Activated B cell treated with CpG ODN at 0.5 μM for 24 hours (primary cell): ENCODE results near the gene AXDND1. TPM values are rescaled to one million over a fixed set of nuclear protein-coding genes. Genes with fewer than 3 reads are reported as not detected.
"Not testable (repeated sequence)": the region's sequence is repeated elsewhere in the genome, so short reads cannot be mapped to it uniquely, and the experiment has no call there.

ENCODE experiments used
- ATAC-seq: fragments of 200-7000 bp; cut with Tn5 transposase; one replicate; pipeline ENCODE4 v1.10.0; 2021; ENCODE audit warnings: low read depth, mild to moderate bottlenecking, moderate library complexity
- CTCF ChIA-PET: fragments of 350-600 bp; sonication (Branson Sonifier 250); formaldehyde crosslinking; loops from one replicate; lab custom pipeline; 2021; ENCODE audit warnings: antibody characterized with exemption; lab: Charles Lee
- POLR2A ChIA-PET: fragments of 350-600 bp; sonication (Branson Sonifier 250); formaldehyde crosslinking; loops from one replicate; lab custom pipeline; 2021; ENCODE audit warnings: antibody characterized with exemption; lab: Charles Lee
- DNase-seq: peaks from one replicate; pipeline ENCODE4 v3.0.0; 2022
- H3K27ac Mint-ChIP-seq: one replicate; pipeline ENCODE4 v1.8.0; 2020; ENCODE audit warnings: mixed read lengths
- H3K27me3 Mint-ChIP-seq: one replicate; pipeline ENCODE4 v1.8.0; 2021; ENCODE audit warnings: mixed read lengths
- H3K36me3 Mint-ChIP-seq: one replicate; pipeline ENCODE4 v1.8.0; 2021; ENCODE audit warnings: low read depth, mixed read lengths
- H3K4me1 Mint-ChIP-seq: one replicate; pipeline ENCODE4 v1.8.0; 2021; ENCODE audit warnings: mixed read lengths
- H3K4me3 Mint-ChIP-seq: one replicate; pipeline ENCODE4 v1.8.0; 2020; ENCODE audit warnings: mild to moderate bottlenecking, mixed read lengths
- H3K9me3 Mint-ChIP-seq: one replicate; pipeline ENCODE4 v1.8.0; 2020; ENCODE audit warnings: mixed read lengths
- intact Hi-C: fragments of 100-400 bp; cut with micrococcal nuclease; formaldehyde crosslinking; loops from one replicate; pipeline ENCODE4 v1.15.1; 2024
- total RNA-seq: library from RNA; stranded (reverse); gene quantifications from 2 replicates; pipeline ENCODE4 v1.2.3, GENCODE V29; 2022
- TF ChIP-seq, protein P1 (sequence below): fragments of 200-600 bp; IDR thresholded peaks from one replicate; pipeline ENCODE4 v1.8.0; 2022; ENCODE audit warnings: antibody characterized with exemption, mild to moderate bottlenecking

AXDND1 gene
- total RNA-seq, 1 donor from 2014 or later = 0.75 TPM

DNA sequence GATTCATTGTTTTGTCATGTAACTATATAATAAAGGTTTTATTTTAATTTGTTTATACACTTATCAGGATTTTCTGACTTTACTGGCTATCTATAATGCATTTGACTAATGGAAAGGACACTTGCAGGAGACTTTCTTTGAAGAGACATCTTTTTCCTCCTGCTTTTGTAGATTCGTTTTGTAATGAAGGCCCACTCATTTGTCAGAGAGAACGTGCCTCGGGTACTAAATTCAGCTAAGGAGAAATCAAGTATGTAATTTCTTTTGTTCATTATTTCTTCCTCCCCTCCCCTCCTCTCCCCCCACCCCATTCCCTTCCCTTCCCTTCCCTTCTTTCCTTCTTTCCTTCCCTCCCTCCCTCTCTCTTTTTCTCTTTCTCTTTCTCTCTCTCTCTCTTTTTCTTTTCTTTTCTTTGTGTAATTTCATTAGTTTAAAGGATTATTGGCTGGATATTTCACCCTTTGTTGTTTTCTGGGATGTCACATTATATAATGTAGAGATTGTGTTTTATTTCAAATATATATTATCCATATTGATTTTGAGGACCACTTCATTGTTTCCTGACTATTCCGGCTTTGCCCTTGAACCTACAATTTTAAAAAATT, 23.7 kb upstream of the AXDND1 start:
- Mint-ChIP-seq H3K27me3 (no peaks in the 10 kb centered on the region), H3K36me3 (peaks cover 59% of the 10 kb centered on the region), H3K4me3 (no peak overlapping the region), H3K4me1 (peaks cover 11% of the 10 kb centered on the region), H3K9me3 (no peaks in the 10 kb centered on the region), H3K27ac (no peak overlapping the region)
- TF ChIP-seq, protein P1, sequence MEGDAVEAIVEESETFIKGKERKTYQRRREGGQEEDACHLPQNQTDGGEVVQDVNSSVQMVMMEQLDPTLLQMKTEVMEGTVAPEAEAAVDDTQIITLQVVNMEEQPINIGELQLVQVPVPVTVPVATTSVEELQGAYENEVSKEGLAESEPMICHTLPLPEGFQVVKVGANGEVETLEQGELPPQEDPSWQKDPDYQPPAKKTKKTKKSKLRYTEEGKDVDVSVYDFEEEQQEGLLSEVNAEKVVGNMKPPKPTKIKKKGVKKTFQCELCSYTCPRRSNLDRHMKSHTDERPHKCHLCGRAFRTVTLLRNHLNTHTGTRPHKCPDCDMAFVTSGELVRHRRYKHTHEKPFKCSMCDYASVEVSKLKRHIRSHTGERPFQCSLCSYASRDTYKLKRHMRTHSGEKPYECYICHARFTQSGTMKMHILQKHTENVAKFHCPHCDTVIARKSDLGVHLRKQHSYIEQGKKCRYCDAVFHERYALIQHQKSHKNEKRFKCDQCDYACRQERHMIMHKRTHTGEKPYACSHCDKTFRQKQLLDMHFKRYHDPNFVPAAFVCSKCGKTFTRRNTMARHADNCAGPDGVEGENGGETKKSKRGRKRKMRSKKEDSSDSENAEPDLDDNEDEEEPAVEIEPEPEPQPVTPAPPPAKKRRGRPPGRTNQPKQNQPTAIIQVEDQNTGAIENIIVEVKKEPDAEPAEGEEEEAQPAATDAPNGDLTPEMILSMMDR = no peak
- ChIA-PET CTCF (no interaction called here), POLR2A (no interaction called here)
- ATAC-seq (no peak), DNase-seq (no peak)
- intact Hi-C loops = no loop called here

DNA sequence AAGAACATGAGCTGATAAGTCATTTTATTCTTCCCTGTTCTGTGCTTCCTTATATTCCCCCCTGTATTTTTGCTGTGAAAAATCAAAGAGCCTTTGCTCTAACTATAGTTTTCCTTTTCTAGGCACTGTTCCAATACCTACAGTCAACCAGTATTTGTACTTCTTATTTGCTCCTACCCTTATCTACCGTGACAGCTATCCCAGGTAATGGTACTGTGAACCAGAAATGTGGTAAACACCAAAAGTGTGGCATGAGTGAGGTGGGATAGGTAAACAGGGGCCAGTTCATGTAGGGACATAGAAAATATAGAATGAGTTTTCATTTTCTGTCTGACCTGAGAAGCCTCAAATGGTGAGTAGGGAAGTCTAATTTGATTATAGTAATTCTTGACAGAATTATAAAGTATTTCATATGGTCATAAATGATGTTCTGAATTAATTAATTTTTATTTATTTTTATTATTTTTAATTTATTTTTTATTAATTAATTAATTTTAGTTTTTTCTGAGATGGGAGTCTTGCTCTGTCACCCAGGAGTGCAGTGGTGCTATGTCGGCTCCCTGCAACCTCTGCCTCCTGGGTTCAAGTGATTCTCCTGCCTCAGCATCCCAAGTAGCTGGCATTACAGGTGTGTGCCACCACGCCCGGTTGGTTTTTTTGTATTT, 22.9 kb upstream of the AXDND1 start:
- DNase-seq (no peak), ATAC-seq (no peak)
- Mint-ChIP-seq H3K4me3 (no peak overlapping the region), H3K4me1 (peaks cover 11% of the 10 kb centered on the region), H3K27ac (no peak overlapping the region), H3K9me3 (no peaks in the 10 kb centered on the region), H3K36me3 (peaks cover 62% of the 10 kb centered on the region), H3K27me3 (no peaks in the 10 kb centered on the region)
- POLR2A ChIA-PET = no interaction called here
- intact Hi-C loops = no loop called here
- CTCF ChIA-PET = no interaction called here
- TF ChIP-seq, protein P1 = no peak

DNA sequence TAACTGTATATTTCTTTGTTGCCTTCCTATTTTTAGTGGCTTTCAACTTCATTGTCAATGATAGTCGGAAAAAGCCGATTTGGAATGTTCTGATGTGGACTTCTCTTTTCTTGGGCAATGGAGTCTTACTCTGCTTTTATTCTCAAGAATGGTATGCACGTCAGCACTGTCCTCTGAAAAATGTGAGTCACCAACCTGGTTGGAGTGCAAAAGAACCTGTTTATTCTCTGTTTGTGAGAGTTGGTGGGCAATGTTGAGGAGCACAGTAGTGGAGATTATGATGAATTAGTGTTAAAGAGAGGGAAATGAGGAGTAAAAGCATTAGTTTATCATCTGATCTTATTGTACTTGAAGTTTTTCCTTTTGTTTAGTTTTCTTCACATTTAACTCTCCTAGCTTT, 14.5 kb upstream of the AXDND1 start:
- Mint-ChIP-seq H3K4me3 (no peak overlapping the region), H3K4me1 (no peaks in the 10 kb centered on the region), H3K9me3 (no peaks in the 10 kb centered on the region), H3K36me3 (peaks cover 66% of the 10 kb centered on the region), H3K27me3 (no peaks in the 10 kb centered on the region), H3K27ac (no peak overlapping the region)
- CTCF ChIA-PET = no interaction called here
- intact Hi-C loops = no loop called here
- POLR2A ChIA-PET = no interaction called here
- no peak for ATAC-seq
- TF ChIP-seq, protein P1 = no peak
- no peak for DNase-seq

DNA sequence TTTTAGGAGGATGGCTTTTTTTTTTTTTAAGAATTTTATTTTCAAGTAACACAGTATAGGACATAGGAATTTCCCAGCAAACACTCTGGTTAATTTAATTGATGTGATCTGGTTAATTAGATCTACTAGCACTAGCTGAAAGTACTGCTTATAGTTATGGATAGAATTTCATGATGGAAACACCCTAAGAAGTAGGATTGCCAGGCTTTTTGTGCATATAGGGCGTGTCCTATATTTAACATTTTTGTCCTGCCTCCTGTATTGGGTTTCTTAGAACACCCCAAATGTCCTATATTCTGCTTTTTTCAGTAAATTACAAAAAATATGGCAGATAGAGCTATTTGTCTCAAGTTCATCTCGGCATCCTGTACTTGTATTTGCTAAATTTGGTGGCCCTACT, 13.5 kb upstream of the AXDND1 start:
- TF ChIP-seq, protein P1 = no peak
- ChIA-PET CTCF (no interaction called here), POLR2A (no interaction called here)
- ATAC-seq = no peak
- Mint-ChIP-seq H3K36me3 (peaks cover 61% of the 10 kb centered on the region), H3K4me3 (no peak overlapping the region), H3K27me3 (no peaks in the 10 kb centered on the region), H3K27ac (no peak overlapping the region), H3K9me3 (no peaks in the 10 kb centered on the region), H3K4me1 (no peaks in the 10 kb centered on the region)
- intact Hi-C loops = no loop called here
- DNase-seq = no peak

DNA sequence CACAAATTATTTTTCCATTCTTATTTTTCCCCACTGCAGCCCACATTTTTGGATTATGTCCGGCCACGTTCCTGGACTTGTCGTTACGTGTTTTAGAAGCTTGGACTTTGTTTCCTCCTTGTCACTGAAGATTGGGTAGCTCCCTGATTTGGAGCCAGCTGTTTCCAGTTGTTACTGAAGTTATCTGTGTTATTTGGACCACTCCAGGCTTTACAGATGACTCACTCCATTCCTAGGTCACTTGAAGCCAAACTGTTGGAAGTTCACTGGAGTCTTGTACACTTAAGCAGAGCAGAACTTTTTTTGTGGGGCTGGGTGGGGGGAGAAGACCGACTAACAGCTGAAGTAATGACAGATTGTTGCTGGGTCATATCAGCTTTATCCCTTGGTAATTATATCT, 12.2 kb upstream of the AXDND1 start:
- Mint-ChIP-seq H3K27ac (no peak overlapping the region), H3K4me3 (no peak overlapping the region), H3K9me3 (no peaks in the 10 kb centered on the region), H3K4me1 (no peaks in the 10 kb centered on the region), H3K27me3 (no peaks in the 10 kb centered on the region), H3K36me3 (peaks cover 50% of the 10 kb centered on the region)
- DNase-seq = no peak
- ChIA-PET POLR2A (no interaction called here), CTCF (no interaction called here)
- intact Hi-C loops = no loop called here
- TF ChIP-seq, protein P1 = no peak
- ATAC-seq = no peak

DNA sequence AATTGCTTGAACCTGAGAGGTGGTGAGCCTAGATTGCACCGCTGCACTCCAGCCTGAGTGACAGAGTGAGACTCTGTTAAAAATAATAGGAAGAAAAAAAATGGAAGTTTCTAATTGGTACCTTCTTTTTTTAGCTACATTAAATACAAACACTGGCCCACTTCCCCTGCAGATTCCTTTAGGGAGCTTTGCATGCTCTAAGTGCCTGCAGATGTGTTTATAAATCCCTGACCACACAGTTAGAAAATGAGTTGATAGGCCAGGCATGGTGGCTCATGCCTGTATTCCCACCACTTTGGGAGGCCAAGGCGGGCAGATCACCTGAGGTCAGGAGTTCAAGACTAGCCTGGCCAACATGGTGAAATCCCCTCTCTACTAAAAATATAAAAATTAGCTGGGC, 4.1 kb upstream of the AXDND1 start:
- ATAC-seq, POLR2A ChIA-PET, H3K36me3 Mint-ChIP-seq, H3K9me3 Mint-ChIP-seq, CTCF ChIA-PET, DNase-seq, H3K27ac Mint-ChIP-seq, H3K4me3 Mint-ChIP-seq, H3K27me3 Mint-ChIP-seq: not testable (repeated sequence)
- intact Hi-C loops = loop anchor here (10.0 kb wide), 3 partner anchors 587 to 1663 kb away; partner anchors contain the start of genes STX6 and XPR1
- peaks cover 11% of the 10 kb centered on the region for H3K4me1 Mint-ChIP-seq
